OCI-LY7 (cell line): ENCODE measurements around the gene FIGN. TPM values are rescaled to one million over a fixed set of nuclear protein-coding genes. Genes with fewer than 3 reads are reported as not detected.

Experiments
- BruUV-seq: library from RNA; stranded (reverse); fragments of 400-500 nt; replicated peaks from 2 replicates; lab custom pipeline; 2021; lab: Mats Ljungman, UMichigan
- CTCF ChIA-PET: fragments of 300-600 bp; sonication (Branson Sonifier 250); formaldehyde crosslinking; loops from one replicate; lab custom pipeline; 2022; ENCODE audit warnings: antibody characterized with exemption; ENCODE audit not compliant: unreplicated experiment; lab: Charles Lee
- POLR2A ChIA-PET: fragments of 300-600 bp; sonication (Branson Sonifier 250); formaldehyde crosslinking; loops from one replicate; lab custom pipeline; 2022; ENCODE audit warnings: antibody characterized with exemption; lab: Charles Lee
- DNase-seq: peaks from one replicate; pipeline ENCODE4 v3.0.0-alpha.2; 2015; ENCODE audit warnings: low spot score
- H2AFZ ChIP-seq: fragments of 200-600 bp; sonication (generic), shearing (Covaris generic); 2 replicates; pipeline ENCODE4 v1.6.1; 2014; ENCODE audit warnings: mild to moderate bottlenecking, antibody characterized with exemption, low read length, moderate library complexity
- H3K27ac ChIP-seq: fragments of 200-600 bp; sonication (generic); 2 replicates; pipeline ENCODE4 v1.5.1; 2014; ENCODE audit warnings: mixed run types, low read depth, mild to moderate bottlenecking, moderate library complexity, low read length, inconsistent platforms; ENCODE audit not compliant: poor library complexity, severe bottlenecking
- H3K36me3 ChIP-seq: fragments of 200-600 bp; sonication (generic); 2 replicates; pipeline ENCODE4 v1.6.1; 2014; ENCODE audit warnings: mild to moderate bottlenecking, antibody characterized with exemption, low read length, moderate library complexity, mixed read lengths; ENCODE audit not compliant: insufficient read depth
- H3K4me1 ChIP-seq: fragments of 200-600 bp; sonication (generic); 2 replicates; pipeline ENCODE4 v1.5.1; 2014; ENCODE audit warnings: mild to moderate bottlenecking, low read length; ENCODE audit not compliant: insufficient read depth, poor library complexity, severe bottlenecking
- H3K4me2 ChIP-seq: fragments of 200-600 bp; sonication (generic); 2 replicates; pipeline ENCODE4 v1.6.1; 2014; ENCODE audit warnings: mild to moderate bottlenecking, low read length
- H3K4me3 ChIP-seq: fragments of 200-600 bp; sonication (generic); 2 replicates; pipeline ENCODE4 v1.5.1; 2014; ENCODE audit warnings: mild to moderate bottlenecking, low read depth, low read length; ENCODE audit not compliant: poor library complexity, severe bottlenecking
- H3K79me2 ChIP-seq: fragments of 200-600 bp; sonication (generic); 2 replicates; pipeline ENCODE4 v1.6.1; 2016; ENCODE audit warnings: low read depth, mild to moderate bottlenecking, low read length, moderate library complexity, mixed read lengths; ENCODE audit not compliant: insufficient read depth
- H3K9me2 ChIP-seq: fragments of 200-600 bp; sonication (generic); 2 replicates; pipeline ENCODE4 v1.6.1; 2016; ENCODE audit warnings: mild to moderate bottlenecking, low read length, mixed read lengths; ENCODE audit not compliant: insufficient read depth
- H3K9me3 ChIP-seq: fragments of 200-600 bp; sonication (generic); 2 replicates; pipeline ENCODE4 v1.6.1; 2014; ENCODE audit warnings: mild to moderate bottlenecking, mixed run types, low read length, mixed read lengths
- H4K20me1 ChIP-seq: fragments of 200-600 bp; sonication (generic); 2 replicates; pipeline ENCODE4 v1.6.1; 2014; ENCODE audit warnings: mild to moderate bottlenecking, antibody characterized with exemption, low read length, moderate library complexity, mixed read lengths; ENCODE audit not compliant: insufficient read depth
- CTCF ChIP-seq: fragments of 200-600 bp; sonication (generic); conservative IDR thresholded peaks from 2 replicates; pipeline ENCODE4 v1.5.1; 2014; ENCODE audit warnings: mild to moderate bottlenecking, antibody characterized with exemption, low read length, moderate library complexity, mixed read lengths
- EZH2phosphoT487 ChIP-seq: fragments of 200-600 bp; sonication (generic); IDR thresholded peaks from 2 replicates; pipeline ENCODE4 v1.6.1; 2018; ENCODE audit warnings: low read depth, borderline replicate concordance, mild to moderate bottlenecking, mixed run types, antibody characterized with exemption, low read length, moderate library complexity, mixed read lengths
- intact Hi-C: fragments of 100-400 bp; cut with micrococcal nuclease; formaldehyde crosslinking; loops from one replicate; pipeline ENCODE4 v1.10.0; 2022; ENCODE audit not compliant: unreplicated experiment
- total RNA-seq, 2 experiments: library from RNA; depleted of rRNA in 1 of 2; stranded (reverse); fragments of >200 nt in 1 of 2; shearing (Covaris generic) in 1 of 2; gene quantifications; 2 replicates each; pipeline ENCODE4 v1.2.3, GENCODE V29; 2014 to 2022

FIGN gene
- total RNA-seq, 2 experiments from 2014 or later: not detected

- Histone ChIP-seq H3K79me2 (no peaks in the 10 kb centered on the region), H4K20me1 (no peaks in the 10 kb centered on the region), H3K9me2 (no peaks in the 10 kb centered on the region), H3K36me3 (no peaks in the 10 kb centered on the region), H2AFZ (no peak overlapping the region), H3K4me2 (no peak overlapping the region), H3K4me1 (no peaks in the 10 kb centered on the region), H3K27ac (no peak overlapping the region), H3K9me3 (no peaks in the 10 kb centered on the region), H3K4me3 (no peak overlapping the region)
- CTCF ChIA-PET: no interaction called here
- no peak for TF ChIP-seq CTCF
- no peak for TF ChIP-seq EZH2phosphoT487
- DNase-seq: no peak
- POLR2A ChIA-PET: interaction anchor here (0.6 to 1.6 kb wide), 3 partner anchors 13 to 914 kb away, joined by 4 to 5 read pairs (median 4); no protein-coding TSS in a partner anchor
- intact Hi-C loops: no loop called here
- no TSS peak for BruUV-seq
Observed at GRCh38 chr2:163554864-163555263, 180.9 kb downstream of the FIGN start.

GRCh38 chr2:163553601-163554000 lies 182.2 kb downstream of the FIGN start:
- Histone ChIP-seq H3K36me3 (no peaks in the 10 kb centered on the region), H3K9me2 (no peaks in the 10 kb centered on the region), H3K9me3 (no peaks in the 10 kb centered on the region), H3K4me2 (no peak overlapping the region), H2AFZ (no peak overlapping the region), H3K27ac (no peak overlapping the region), H4K20me1 (no peaks in the 10 kb centered on the region), H3K4me3 (no peak overlapping the region), H3K4me1 (no peaks in the 10 kb centered on the region), H3K79me2 (no peaks in the 10 kb centered on the region)
- TF ChIP-seq CTCF: no peak
- no peak for TF ChIP-seq EZH2phosphoT487
- DNase-seq: no peak
- ChIA-PET CTCF (no interaction called here), POLR2A (no interaction called here)
- intact Hi-C loops: no loop called here
- BruUV-seq: no TSS peak

GRCh38 chr2:163552758-163553157 lies 183.1 kb downstream of the FIGN start:
- Histone ChIP-seq H4K20me1 (no peaks in the 10 kb centered on the region), H3K4me3 (no peak overlapping the region), H3K4me1 (no peaks in the 10 kb centered on the region), H3K9me2 (no peaks in the 10 kb centered on the region), H3K27ac (no peak overlapping the region), H3K4me2 (no peak overlapping the region), H3K36me3 (no peaks in the 10 kb centered on the region), H3K79me2 (no peaks in the 10 kb centered on the region), H2AFZ (no peak overlapping the region), H3K9me3 (no peaks in the 10 kb centered on the region)
- CTCF ChIA-PET: no interaction called here
- POLR2A ChIA-PET: no interaction called here
- DNase-seq: no peak
- intact Hi-C loops: no loop called here
- no peak for TF ChIP-seq CTCF
- TF ChIP-seq EZH2phosphoT487: no peak
- no TSS peak for BruUV-seq
